GM12801 (cell line): ENCODE measurements around the gene IMMP2L.

Experiments
- TF ChIP-seq, protein P1 (sequence below): IDR thresholded peaks from one replicate; pipeline ENCODE4 v1.5.1; 2011; ENCODE audit warnings: control low read depth; ENCODE audit not compliant: insufficient read length; ENCODE audit errors: extremely low read depth

IMMP2L gene

GRCh38 chr7:110852156-110852940, 709.9 kb downstream of the IMMP2L start:
- TF ChIP-seq, protein P1, sequence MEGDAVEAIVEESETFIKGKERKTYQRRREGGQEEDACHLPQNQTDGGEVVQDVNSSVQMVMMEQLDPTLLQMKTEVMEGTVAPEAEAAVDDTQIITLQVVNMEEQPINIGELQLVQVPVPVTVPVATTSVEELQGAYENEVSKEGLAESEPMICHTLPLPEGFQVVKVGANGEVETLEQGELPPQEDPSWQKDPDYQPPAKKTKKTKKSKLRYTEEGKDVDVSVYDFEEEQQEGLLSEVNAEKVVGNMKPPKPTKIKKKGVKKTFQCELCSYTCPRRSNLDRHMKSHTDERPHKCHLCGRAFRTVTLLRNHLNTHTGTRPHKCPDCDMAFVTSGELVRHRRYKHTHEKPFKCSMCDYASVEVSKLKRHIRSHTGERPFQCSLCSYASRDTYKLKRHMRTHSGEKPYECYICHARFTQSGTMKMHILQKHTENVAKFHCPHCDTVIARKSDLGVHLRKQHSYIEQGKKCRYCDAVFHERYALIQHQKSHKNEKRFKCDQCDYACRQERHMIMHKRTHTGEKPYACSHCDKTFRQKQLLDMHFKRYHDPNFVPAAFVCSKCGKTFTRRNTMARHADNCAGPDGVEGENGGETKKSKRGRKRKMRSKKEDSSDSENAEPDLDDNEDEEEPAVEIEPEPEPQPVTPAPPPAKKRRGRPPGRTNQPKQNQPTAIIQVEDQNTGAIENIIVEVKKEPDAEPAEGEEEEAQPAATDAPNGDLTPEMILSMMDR: no peak

DNA sequence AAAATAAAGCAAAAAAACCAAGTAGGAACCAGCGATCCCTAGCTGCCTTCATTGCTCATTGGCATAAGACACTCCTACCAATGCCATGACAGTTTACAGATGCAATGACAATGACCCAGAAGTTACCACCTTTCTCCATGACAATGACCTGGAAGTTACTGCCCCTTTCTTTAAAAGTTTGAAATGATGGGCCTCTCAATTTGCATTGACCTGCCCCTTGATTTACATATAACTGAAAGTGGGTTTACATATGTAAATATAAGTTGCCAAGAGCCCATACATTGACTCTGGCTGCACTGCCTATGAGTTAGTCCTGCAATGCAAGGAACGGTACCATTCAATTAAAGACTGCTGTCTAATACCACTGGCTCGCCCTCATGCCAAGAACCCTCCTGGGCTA, 712.1 kb downstream of the IMMP2L start:
- TF ChIP-seq, protein P1: no peak

DNA sequence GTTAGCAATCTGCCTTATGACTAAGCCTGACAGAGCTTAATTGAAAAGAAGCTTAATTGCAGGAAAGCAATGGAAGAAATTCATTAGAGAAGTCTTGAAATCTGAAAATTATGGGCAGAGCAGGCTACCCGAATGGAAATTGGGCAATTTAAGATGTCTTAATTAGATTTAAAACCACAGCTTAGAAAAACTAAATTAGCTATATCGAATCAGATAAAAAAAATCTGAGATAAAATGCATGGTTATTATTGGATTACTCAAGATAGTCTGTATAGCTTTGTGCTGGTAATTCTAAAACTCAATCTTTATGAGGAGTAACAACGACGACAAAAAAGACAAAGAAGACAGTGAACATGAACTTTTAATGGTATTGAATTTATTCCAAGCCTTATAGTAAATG, 719.5 kb downstream of the IMMP2L start:
- TF ChIP-seq, protein P1: no peak

DNA sequence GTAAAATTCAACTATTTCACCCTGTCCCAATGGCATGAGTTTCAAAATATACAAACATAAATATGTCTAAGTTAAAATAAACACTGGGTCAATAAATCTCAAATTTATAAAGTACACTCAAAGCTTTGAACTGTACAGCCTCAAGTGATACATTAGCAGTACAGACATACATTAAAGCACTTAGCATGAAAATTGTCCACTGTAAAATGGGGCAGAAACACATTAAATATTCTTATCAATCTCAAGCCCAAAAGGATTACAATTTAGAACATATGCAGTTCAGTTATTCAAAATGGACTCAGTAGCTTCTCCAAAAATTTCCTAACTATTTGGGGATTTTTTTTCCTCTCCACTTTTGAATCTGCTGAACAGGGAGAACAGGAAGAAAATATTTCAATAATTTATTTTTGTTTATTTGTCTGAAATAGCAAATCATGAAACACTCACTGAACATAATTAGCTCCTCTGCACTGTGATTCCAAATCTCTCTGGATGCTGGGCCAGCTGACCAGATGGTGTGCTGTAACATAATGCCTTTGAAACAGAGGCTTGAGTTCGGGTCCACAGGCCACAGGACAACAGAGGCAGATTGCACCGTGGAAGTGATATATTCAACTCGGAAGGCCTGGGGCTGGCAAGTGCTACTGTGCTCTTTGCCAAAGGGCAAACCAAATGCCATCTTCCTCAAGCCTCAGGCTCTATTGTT, 720.3 kb downstream of the IMMP2L start:
- TF ChIP-seq, protein P1: no peak

DNA sequence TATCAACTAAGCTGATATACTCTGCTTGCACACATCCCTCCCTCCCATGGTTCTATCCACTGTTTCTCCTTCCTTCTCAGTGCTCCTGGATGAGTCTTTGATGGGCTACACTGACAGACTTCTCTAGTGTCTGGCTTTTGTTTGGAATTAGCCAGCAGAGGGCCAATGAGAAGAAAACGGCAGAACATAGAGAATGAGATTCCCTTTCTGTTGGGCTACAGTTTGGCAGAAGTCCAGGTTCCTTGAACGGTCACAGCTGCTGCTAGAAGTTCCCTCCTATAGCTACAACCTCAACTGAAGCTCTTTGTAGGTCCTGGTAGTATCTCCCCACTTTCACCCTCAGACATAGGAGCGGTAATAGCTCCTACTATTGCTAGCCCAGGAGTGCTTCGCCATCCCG, 722.4 kb downstream of the IMMP2L start:
- TF ChIP-seq, protein P1: no peak

GRCh38 chr7:110835849-110836248, 726.4 kb downstream of the IMMP2L start:
- TF ChIP-seq, protein P1: no peak

GRCh38 chr7:110835218-110835617, 727.1 kb downstream of the IMMP2L start:
- TF ChIP-seq, protein P1: no peak
